Psoas muscle (tissue), 8 donors: ENCODE measurements around the gene PCYOX1L. TPM values are rescaled to one million over a fixed set of nuclear protein-coding genes. Genes with fewer than 3 reads are reported as not detected.
A peak's percentile ranks its signal among the peaks of the same experiment; 100 is the strongest.

Source experiments
- ATAC-seq, 4 donors: fragments of 200-7000 bp; cut with Tn5 transposase; one replicate each; pipeline ENCODE4 v1.9.1; 2020; ENCODE audit warnings: moderate library complexity in 3 of 4, mild to moderate bottlenecking in 2 of 4
- DNase-seq, 2 donors: peaks; one replicate each; pipeline ENCODE4 v3.0.0-alpha.2; 2020
- H3K27ac ChIP-seq: fragments of 200-600 bp; one replicate; pipeline ENCODE4 v1.8.0; 2022
- H3K27me3 ChIP-seq, 3 donors: fragments of 200-600 bp in 1 of 3; one replicate each; pipeline versions ENCODE4 v1.6.1 to v1.8.0; 2013 to 2022; ENCODE audit warnings: low read length in 2 of 3, mild to moderate bottlenecking in 2 of 3, moderate library complexity in 1 of 3; ENCODE audit not compliant: insufficient read depth in 3 of 3
- H3K36me3 ChIP-seq, 2 donors: fragments of 200-600 bp in 1 of 2; one replicate each; pipeline versions ENCODE4 v1.6.1 to v1.8.0; 2013 to 2022; ENCODE audit warnings: low read depth in 1 of 2, mild to moderate bottlenecking in 1 of 2, moderate library complexity in 1 of 2; ENCODE audit not compliant: insufficient read depth in 1 of 2
- H3K4me1 ChIP-seq: fragments of 200-600 bp; one replicate; pipeline ENCODE4 v1.8.0; 2022
- H3K4me3 ChIP-seq: fragments of 200-600 bp; one replicate; pipeline ENCODE4 v1.8.0; 2022; ENCODE audit warnings: mild to moderate bottlenecking
- H3K9me3 ChIP-seq: fragments of 200-600 bp; one replicate; pipeline ENCODE4 v1.8.0; 2022
- WGBS, 3 donors: extraction: QIAGEN DNeasy Blood & Tissue Kit; methylation state at CpG; one replicate each; pipeline versions ENCODE4 v1.1.6 to v1.1.7; 2013; 5-methylcytosine and 5-hydroxymethylcytosine counted together
- intact Hi-C, 2 donors: fragments of 100-400 bp; cut with DNase I; formaldehyde crosslinking; loops; one replicate each; pipeline versions ENCODE4 v1.11.0 to v1.14.2; 2022
- polyA plus RNA-seq, 3 donors: library from polyadenylated mRNA; stranded (reverse); fragments of 200-250 nt; gene quantifications; one replicate each; pipeline ENCODE4 v1.2.3, GENCODE V29; 2013
- total RNA-seq, 4 donors: library from RNA; stranded (reverse); fragmentation: NEBNext Ultra II Directional in 2 of 4; extraction: Animal tissue kit (Norgen Biotek cat#: 25700) in 2 of 4; gene quantifications; one replicate each; pipeline versions ENCODE4 v1.2.1 to v1.2.4, GENCODE V29; 2021 to 2023
- TF ChIP-seq, protein P1 (sequence below): fragments of 200-600 bp; IDR thresholded peaks from one replicate; pipeline ENCODE4 v1.8.0; 2022; ENCODE audit warnings: antibody characterized with exemption
- donor health status: healthy with polysubstance abuse.
- donor health status: DM: no; HTN: no; CAD: no; lungs with moderate emphysema.
- donor health status: Bipolar disorder and iron deficiency.
- donor health status: healthy.
- donor health status: DM: yes; HTN: yes; CAD: no.
- donor health status: DM: no; HTN: no; CAD: no.
- donor health status: DM: no; HTN: no; CAD: no.
- donor health status: DM: yes; HTN: yes; CAD: no.

PCYOX1L gene
- total and polyA plus RNA-seq, 7 donors: 0.28 to 2.7 (median 0.70) TPM

DNA sequence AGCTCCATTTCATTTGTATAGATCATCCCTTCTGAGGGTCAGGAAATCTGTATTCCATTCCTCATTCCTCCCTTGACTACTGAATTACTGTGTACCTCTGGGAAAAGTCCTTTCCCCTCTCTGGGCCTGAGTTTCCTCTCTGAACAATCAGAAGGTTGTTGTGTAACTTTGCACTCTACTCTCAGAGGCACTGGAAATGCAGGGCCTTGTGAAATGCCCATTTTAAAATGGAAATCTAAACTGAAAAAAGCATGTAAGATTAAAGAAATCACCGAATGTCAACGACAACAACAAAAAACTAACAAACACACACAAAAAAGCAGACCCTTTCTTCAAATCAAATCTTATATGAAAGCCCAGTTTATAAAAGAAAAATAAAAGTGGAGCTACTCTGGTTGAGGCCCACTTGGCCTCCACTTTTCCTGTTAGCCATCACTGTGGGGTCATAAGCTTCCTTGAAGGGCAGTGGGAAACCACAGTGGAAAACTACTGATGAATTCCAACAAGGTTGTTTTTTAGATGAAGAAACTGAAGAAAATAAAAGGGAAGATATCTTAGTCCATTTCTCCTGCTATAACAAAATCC lies 34.1 kb upstream of the PCYOX1L start:
- Histone ChIP-seq H3K27ac (peak overlapping the region; percentile 51), H3K36me3 (peaks cover 4 to 84% of the 10 kb centered on the region in 2 donors), H3K9me3 (no peaks in the 10 kb centered on the region), H3K4me1 (peaks cover 24% of the 10 kb centered on the region), H3K4me3 (no peak overlapping the region), H3K27me3 (no peaks in the 10 kb centered on the region)
- TF ChIP-seq, protein P1, sequence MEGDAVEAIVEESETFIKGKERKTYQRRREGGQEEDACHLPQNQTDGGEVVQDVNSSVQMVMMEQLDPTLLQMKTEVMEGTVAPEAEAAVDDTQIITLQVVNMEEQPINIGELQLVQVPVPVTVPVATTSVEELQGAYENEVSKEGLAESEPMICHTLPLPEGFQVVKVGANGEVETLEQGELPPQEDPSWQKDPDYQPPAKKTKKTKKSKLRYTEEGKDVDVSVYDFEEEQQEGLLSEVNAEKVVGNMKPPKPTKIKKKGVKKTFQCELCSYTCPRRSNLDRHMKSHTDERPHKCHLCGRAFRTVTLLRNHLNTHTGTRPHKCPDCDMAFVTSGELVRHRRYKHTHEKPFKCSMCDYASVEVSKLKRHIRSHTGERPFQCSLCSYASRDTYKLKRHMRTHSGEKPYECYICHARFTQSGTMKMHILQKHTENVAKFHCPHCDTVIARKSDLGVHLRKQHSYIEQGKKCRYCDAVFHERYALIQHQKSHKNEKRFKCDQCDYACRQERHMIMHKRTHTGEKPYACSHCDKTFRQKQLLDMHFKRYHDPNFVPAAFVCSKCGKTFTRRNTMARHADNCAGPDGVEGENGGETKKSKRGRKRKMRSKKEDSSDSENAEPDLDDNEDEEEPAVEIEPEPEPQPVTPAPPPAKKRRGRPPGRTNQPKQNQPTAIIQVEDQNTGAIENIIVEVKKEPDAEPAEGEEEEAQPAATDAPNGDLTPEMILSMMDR: no peak
- intact Hi-C loops: no loop called here
- no peak for ATAC-seq
- WGBS, 3 donors: 76 to 90% (median 88%) methylated on average over 2 of the region's 2 CpGs
- no peak for DNase-seq

DNA sequence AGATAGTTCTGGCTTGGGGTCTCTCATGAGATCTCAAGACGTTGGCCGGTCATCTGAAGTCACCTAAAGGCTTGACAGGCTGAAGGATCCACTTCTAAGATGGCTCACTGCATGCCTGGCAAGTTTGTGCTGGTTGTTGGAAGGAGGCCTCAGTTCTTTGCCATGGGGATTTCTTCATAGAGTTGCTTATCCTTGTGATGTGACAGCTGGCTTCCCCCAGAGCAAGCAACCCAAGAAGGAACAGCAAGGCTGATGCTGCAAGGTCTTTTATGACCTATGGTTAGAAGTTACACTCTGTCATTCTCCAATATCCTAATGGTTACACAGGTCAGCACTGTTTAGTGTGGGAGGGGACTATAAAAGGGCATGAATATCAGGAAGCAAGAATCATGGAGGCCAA lies 33.2 kb upstream of the PCYOX1L start:
- ATAC-seq (peak; percentile 39 to 73 (median 70)), DNase-seq (no peak)
- H3K4me1 ChIP-seq: peaks cover 21% of the 10 kb centered on the region
- no peaks in the 10 kb centered on the region for H3K9me3 ChIP-seq
- H3K36me3 ChIP-seq: peaks cover 4 to 85% of the 10 kb centered on the region in 2 donors
- WGBS, 3 donors: 52 to 84% (median 58%) methylated on average over 2 of the region's 2 CpGs
- intact Hi-C loops: no loop called here
- H3K27ac ChIP-seq: peak overlapping the region; percentile 51
- TF ChIP-seq, protein P1: no peak
- no peak overlapping the region for H3K4me3 ChIP-seq
- no peaks in the 10 kb centered on the region for H3K27me3 ChIP-seq

DNA sequence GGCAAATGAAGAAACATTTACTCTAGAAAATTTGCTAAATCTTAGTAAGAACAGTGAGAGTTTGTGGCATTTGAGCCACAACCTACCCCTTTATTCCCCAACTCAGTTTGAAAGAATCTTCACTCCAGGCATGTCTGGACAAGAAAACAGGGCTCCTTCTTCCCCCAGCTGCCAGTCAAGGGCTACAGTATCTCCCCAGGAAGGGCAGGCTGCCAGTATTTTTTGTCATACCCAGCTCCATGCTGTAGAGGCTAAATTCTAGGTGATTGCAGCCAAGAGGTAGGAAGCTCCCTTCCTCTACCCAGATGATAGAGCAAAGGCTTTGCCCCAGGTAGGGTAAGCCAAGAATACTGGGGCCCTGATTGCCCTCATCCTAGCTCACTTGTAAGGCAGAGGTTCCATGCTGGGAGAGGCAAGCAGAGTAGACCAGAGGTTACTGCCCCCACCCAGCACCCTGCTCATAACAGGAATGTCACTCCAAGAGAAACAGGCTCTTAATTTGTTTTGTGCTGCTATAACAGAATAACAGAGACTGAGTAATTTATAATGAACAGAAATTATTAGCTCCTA lies 32.6 kb upstream of the PCYOX1L start:
- peaks cover 15% of the 10 kb centered on the region for H3K4me1 ChIP-seq
- TF ChIP-seq, protein P1: no peak
- no peaks in the 10 kb centered on the region for H3K27me3 ChIP-seq
- ATAC-seq (peak in 1 of 4 donors; percentile 55), DNase-seq (no peak)
- H3K4me3 ChIP-seq: no peak overlapping the region
- peak overlapping the region; percentile 51 for H3K27ac ChIP-seq
- H3K36me3 ChIP-seq: peaks cover 4 to 85% of the 10 kb centered on the region in 2 donors
- intact Hi-C loops: no loop called here
- H3K9me3 ChIP-seq: no peaks in the 10 kb centered on the region

DNA sequence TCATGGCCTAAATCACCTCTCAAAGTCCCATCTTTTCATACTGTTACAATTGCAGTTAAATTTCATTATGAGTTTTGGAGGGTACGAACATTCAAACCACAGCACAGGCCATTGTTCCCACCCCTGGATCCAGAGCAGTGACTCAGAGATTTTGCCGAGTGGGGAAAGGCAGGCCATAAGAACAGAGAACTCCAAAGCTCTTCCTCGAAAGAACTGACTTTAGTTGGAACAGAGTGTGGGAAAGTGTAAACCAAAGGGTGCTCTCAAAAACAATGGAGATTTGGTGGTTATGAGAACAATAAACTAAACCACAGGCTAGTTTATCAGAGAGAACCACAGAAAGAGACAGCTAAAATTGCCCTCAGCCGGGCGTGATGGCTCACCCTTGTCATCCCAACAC lies 32.0 kb upstream of the PCYOX1L start:
- peaks cover 4 to 88% of the 10 kb centered on the region in 2 donors for H3K36me3 ChIP-seq
- H3K27ac ChIP-seq: peak overlapping the region; percentile 51
- ATAC-seq: no peak
- TF ChIP-seq, protein P1: no peak
- H3K4me1 ChIP-seq: peaks cover 8% of the 10 kb centered on the region
- intact Hi-C loops: no loop called here
- WGBS, 3 donors: 95 to 96% (median 96%) methylated on average over 5 of the region's 5 CpGs
- DNase-seq: no peak
- H3K9me3 ChIP-seq: no peaks in the 10 kb centered on the region
- no peak overlapping the region for H3K4me3 ChIP-seq
- H3K27me3 ChIP-seq: no peaks in the 10 kb centered on the region

DNA sequence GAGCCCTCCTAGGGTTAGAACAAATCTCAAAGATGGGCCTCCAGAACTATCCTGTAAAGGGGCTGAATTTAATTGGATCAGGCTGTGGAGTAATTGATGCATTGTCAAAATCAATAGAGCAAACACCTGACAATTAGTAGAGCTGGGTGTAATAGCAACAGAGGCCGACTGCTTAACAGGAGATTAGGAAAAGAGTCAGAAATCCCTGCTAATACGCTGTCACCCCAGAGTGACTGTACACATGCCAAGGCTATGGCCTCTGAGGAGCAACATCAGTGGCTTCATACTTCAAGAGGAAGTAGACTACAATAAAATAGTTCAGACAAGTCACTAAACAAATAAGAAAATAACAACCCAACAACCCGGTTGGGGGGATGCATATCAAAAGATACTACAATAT lies 31.2 kb upstream of the PCYOX1L start:
- WGBS, 3 donors: 75 to 83% (median 81%) methylated on average over 3 of the region's 3 CpGs
- Histone ChIP-seq H3K9me3 (no peaks in the 10 kb centered on the region), H3K4me3 (no peak overlapping the region), H3K4me1 (peaks cover 7% of the 10 kb centered on the region), H3K36me3 (peaks cover 4 to 95% of the 10 kb centered on the region in 2 donors), H3K27ac (no peak overlapping the region), H3K27me3 (no peaks in the 10 kb centered on the region)
- intact Hi-C loops: no loop called here
- DNase-seq (no peak), ATAC-seq (no peak)
- TF ChIP-seq, protein P1: no peak
